IPS-18a (cell line): ENCODE results near the gene KLF13.

ENCODE experiments used
- H3K27ac ChIP-seq: one replicate; pipeline ENCODE4 v1.5.1; 2013; ENCODE audit warnings: low read length
- H3K27me3 ChIP-seq: one replicate; pipeline ENCODE4 v1.6.1; 2013; ENCODE audit warnings: mild to moderate bottlenecking, low read length; ENCODE audit not compliant: control insufficient read depth, insufficient read depth
- H3K36me3 ChIP-seq: one replicate; pipeline ENCODE4 v1.6.1; 2013; ENCODE audit warnings: low read depth, low read length; ENCODE audit not compliant: control insufficient read depth
- H3K4me1 ChIP-seq: one replicate; pipeline ENCODE4 v1.6.1; 2013; ENCODE audit warnings: low read depth, low read length; ENCODE audit not compliant: control insufficient read depth
- H3K4me3 ChIP-seq: one replicate; pipeline ENCODE4 v1.5.1; 2013; ENCODE audit warnings: low read length
- H3K9ac ChIP-seq: one replicate; pipeline ENCODE4 v1.6.1; 2013; ENCODE audit warnings: mild to moderate bottlenecking, low read length, moderate library complexity
- H3K9me3 ChIP-seq: one replicate; pipeline ENCODE4 v1.6.1; 2013; ENCODE audit warnings: low read depth, low read length; ENCODE audit not compliant: control insufficient read depth

KLF13 gene

GRCh38 chr15:31309893-31310606, 16.6 kb upstream of the KLF13 start:
- no peak overlapping the region for H3K27ac ChIP-seq
- no peaks in the 10 kb centered on the region for H3K36me3 ChIP-seq
- no peaks in the 10 kb centered on the region for H3K27me3 ChIP-seq
- H3K9ac ChIP-seq: no peak overlapping the region
- no peaks in the 10 kb centered on the region for H3K9me3 ChIP-seq
- H3K4me3 ChIP-seq: no peak overlapping the region
- peaks cover 39% of the 10 kb centered on the region for H3K4me1 ChIP-seq

- Histone ChIP-seq H3K4me1 (peaks cover 22% of the 10 kb centered on the region), H3K4me3 (no peak overlapping the region), H3K27me3 (no peaks in the 10 kb centered on the region), H3K27ac (no peak overlapping the region), H3K9me3 (no peaks in the 10 kb centered on the region), H3K9ac (no peak overlapping the region), H3K36me3 (no peaks in the 10 kb centered on the region)
These were observed 14.7 kb upstream of the KLF13 start for GRCh38 chr15:31311735-31312619.

- no peaks in the 10 kb centered on the region for H3K9me3 ChIP-seq
- H3K27me3 ChIP-seq: no peaks in the 10 kb centered on the region
- H3K27ac ChIP-seq: no peak overlapping the region
These were observed 13.4 kb upstream of the KLF13 start for GRCh38 chr15:31313223-31313622.

GRCh38 chr15:31314380-31314779, 12.3 kb upstream of the KLF13 start:
- Histone ChIP-seq H3K4me1 (peaks cover 1% of the 10 kb centered on the region), H3K27me3 (no peaks in the 10 kb centered on the region), H3K36me3 (no peaks in the 10 kb centered on the region), H3K9ac (no peak overlapping the region), H3K4me3 (no peak overlapping the region), H3K27ac (no peak overlapping the region), H3K9me3 (no peaks in the 10 kb centered on the region)

More at GRCh38 chr15:31313223-31313622, 13.4 kb upstream of the KLF13 start:
- H3K36me3 ChIP-seq: no peaks in the 10 kb centered on the region
- H3K4me1 ChIP-seq: peaks cover 10% of the 10 kb centered on the region
- no peak overlapping the region for H3K4me3 ChIP-seq
- H3K9ac ChIP-seq: no peak overlapping the region

- Histone ChIP-seq H3K36me3 (no peaks in the 10 kb centered on the region), H3K27me3 (no peaks in the 10 kb centered on the region), H3K9ac (no peak overlapping the region), H3K9me3 (no peaks in the 10 kb centered on the region), H3K4me3 (no peak overlapping the region), H3K27ac (no peak overlapping the region), H3K4me1 (peaks cover 4% of the 10 kb centered on the region)
These were observed 10.4 kb upstream of the KLF13 start for GRCh38 chr15:31316135-31316795.

- Histone ChIP-seq H3K27me3 (no peaks in the 10 kb centered on the region), H3K4me3 (no peak overlapping the region), H3K9ac (no peak overlapping the region), H3K27ac (no peak overlapping the region), H3K9me3 (no peaks in the 10 kb centered on the region), H3K4me1 (peaks cover 4% of the 10 kb centered on the region), H3K36me3 (no peaks in the 10 kb centered on the region)
These were observed 9.6 kb upstream of the KLF13 start for GRCh38 chr15:31317017-31317416.

GRCh38 chr15:31317421-31318327, 9.0 kb upstream of the KLF13 start:
- no peaks in the 10 kb centered on the region for H3K27me3 ChIP-seq
- H3K36me3 ChIP-seq: no peaks in the 10 kb centered on the region

GRCh38 chr15:31318429-31318828, 8.2 kb upstream of the KLF13 start:
- no peaks in the 10 kb centered on the region for H3K27me3 ChIP-seq
- no peaks in the 10 kb centered on the region for H3K9me3 ChIP-seq
- H3K4me3 ChIP-seq: no peak overlapping the region
- peaks cover 4% of the 10 kb centered on the region for H3K4me1 ChIP-seq
- H3K9ac ChIP-seq: no peak overlapping the region
- H3K36me3 ChIP-seq: no peaks in the 10 kb centered on the region
- no peak overlapping the region for H3K27ac ChIP-seq

More at GRCh38 chr15:31317421-31318327, 9.0 kb upstream of the KLF13 start:
- no peaks in the 10 kb centered on the region for H3K9me3 ChIP-seq
- H3K4me1 ChIP-seq: peaks cover 4% of the 10 kb centered on the region
- H3K4me3 ChIP-seq: no peak overlapping the region
- H3K9ac ChIP-seq: no peak overlapping the region
- no peak overlapping the region for H3K27ac ChIP-seq

GRCh38 chr15:31320022-31320421, 6.6 kb upstream of the KLF13 start:
- Histone ChIP-seq H3K9ac (no peak overlapping the region), H3K9me3 (no peaks in the 10 kb centered on the region)

GRCh38 chr15:31321418-31321817, 5.2 kb upstream of the KLF13 start:
- H3K4me1 ChIP-seq: peaks cover 7% of the 10 kb centered on the region
- H3K27me3 ChIP-seq: peaks cover 15% of the 10 kb centered on the region
- H3K9ac ChIP-seq: no peak overlapping the region
- H3K36me3 ChIP-seq: no peaks in the 10 kb centered on the region
- H3K4me3 ChIP-seq: no peak overlapping the region
- H3K27ac ChIP-seq: no peak overlapping the region
- no peaks in the 10 kb centered on the region for H3K9me3 ChIP-seq

More at GRCh38 chr15:31320022-31320421, 6.6 kb upstream of the KLF13 start:
- Histone ChIP-seq H3K27me3 (peaks cover 11% of the 10 kb centered on the region), H3K36me3 (no peaks in the 10 kb centered on the region), H3K27ac (no peak overlapping the region), H3K4me1 (peaks cover 7% of the 10 kb centered on the region), H3K4me3 (no peak overlapping the region)
